ENCODE results near the gene DUSP6. TPM values are rescaled to one million over a fixed set of nuclear protein-coding genes. Genes with fewer than 3 reads are reported as not detected.

Gene DUSP6
- total and polyA plus RNA-seq, 2 of the 8 experiments (the other 6 are each of a cell fraction or from before 2014, with no cell fraction given): 99.3 to 179 TPM

GRCh38 chr12:89350630-89351488, 1.4 kb downstream of the DUSP6 start:
- Histone ChIP-seq H3K79me2 (ENCODE audit: control insufficient read depth in 1 of 2, insufficient read depth in 2 of 2, low read length in 2 of 2) (peaks cover 0 to 41% of the 10 kb centered on the region in 2 experiments; a peak in 3 of 4 replicates), H3K36me3 (ENCODE audit: control insufficient read depth in 2 of 4, insufficient read depth in 4 of 4, low read length in 3 of 4) (peaks cover 0 to 14% (median 3%) of the 10 kb centered on the region in 4 experiments; a peak in 3 of 8 replicates), H3K23me2 (ENCODE audit: low read depth, low read length) (peaks cover 31% of the 10 kb centered on the region), H2AFZ (ENCODE audit: low read length) (no peak overlapping the region), H3K9me3 (ENCODE audit: insufficient read depth in 2 of 2, low read depth in 1 of 2, low read length in 1 of 2) (no peaks in the 10 kb centered on the region), H3K14ac (ENCODE audit: insufficient read length) (no peak overlapping the region), H2AK5ac (ENCODE audit: low read depth, low read length) (peak overlapping the region; percentile 8; the same call in 1 of the 2 replicates), H2BK15ac (ENCODE audit: low read length) (no peak overlapping the region), H3K27ac (ENCODE audit: low read depth, low read length) (no peak overlapping the region), H3K4me3 (ENCODE audit: extremely low read depth in 1 of 4, insufficient read depth in 2 of 4, low read depth in 3 of 4, low read length in 4 of 4) (peak overlapping the region; percentile 36 to 85 (median 83)), H3K79me1 (ENCODE audit: low read depth, low read length) (no peaks in the 10 kb centered on the region; the same call in 1 of the 2 replicates), H4K5ac (ENCODE audit: insufficient read length, low read depth, low read length) (no peak overlapping the region), H3K23ac (ENCODE audit: insufficient read length) (no peak overlapping the region), H2BK120ac (replicated peaks; ENCODE audit: low read depth, low read length) (no peak overlapping the region), H3K56ac (replicated peaks; ENCODE audit: insufficient read length, low read depth, low read length) (peak overlapping the region; percentile 73), H3K4me1 (replicated peaks in 1 of 4; ENCODE audit: control insufficient read depth in 3 of 4, insufficient read depth in 4 of 4, low read length in 3 of 4) (peaks cover 15 to 28% (median 23%) of the 10 kb centered on the region in 4 experiments), H4K20me1 (replicated peaks in 1 of 2; ENCODE audit: control insufficient read depth in 1 of 2, insufficient read depth in 2 of 2, low read length in 2 of 2) (peaks cover 9 to 15% of the 10 kb centered on the region in 2 experiments), H3K4ac (replicated peaks; ENCODE audit: insufficient read length, low read depth, low read length) (no peak overlapping the region), H2BK20ac (ENCODE audit: low read length) (no peak overlapping the region), H2BK5ac (ENCODE audit: low read depth, low read length) (peak overlapping the region; percentile 93; the same call in 1 of the 2 replicates), H4K8ac (ENCODE audit: extremely low read depth, insufficient read depth, low read length) (no peak overlapping the region; the same call in none of the 2 replicates), H2BK12ac (ENCODE audit: low read depth, low read length) (peak overlapping the region; percentile 45), H3K18ac (ENCODE audit: extremely low read depth, low read length) (peak overlapping the region; percentile 88; the same call in 1 of the 2 replicates), H3K9ac (replicated peaks in 1 of 4; ENCODE audit: extremely low read depth in 1 of 4, low read depth in 3 of 4, low read length in 3 of 4) (peak overlapping the region; percentile 64 to 85 (median 72)), H3K27me3 (replicated peaks in 1 of 4; ENCODE audit: control insufficient read depth in 3 of 4, extremely low read depth in 1 of 4, insufficient read depth in 3 of 4, low read length in 3 of 4) (peaks cover 6 to 39% (median 23%) of the 10 kb centered on the region in 4 experiments), H3K4me2 (ENCODE audit: insufficient read depth in 1 of 2, low read depth in 2 of 2, low read length in 2 of 2) (peak overlapping the region; percentile 80 to 98), H4K91ac (replicated peaks; ENCODE audit: insufficient read length, low read length) (peak overlapping the region; percentile 0)
- FAIRE-seq (no peak), DNase-seq (ENCODE audit: low read depth in 1 of 2, low spot score in 2 of 2) (no peak)
- 2% methylated on average over 51 of the region's 51 CpGs; no CpG with 5 or more reads in 1 of the 2 experiments for whole genome bisulfite sequencing, 2 experiments (ENCODE audit: extremely low coverage in 1 of 2, insufficient coverage in 1 of 2, insufficient read length in 1 of 2, insufficient replicate concordance in 2 of 2, low coverage in 1 of 2, low lambda C conversion rate in 2 of 2, missing lambda C conversion rate in 1 of 2)
- POLR2A ChIA-PET (ENCODE audit: partially characterized antibody): interaction anchor here (0.5 to 4.8 kb wide), 23 partner anchors 8 to 334 kb away, joined by 3 to 41 read pairs (median 4); no protein-coding TSS in a partner anchor
- CTCF ChIA-PET (ENCODE audit: partially characterized antibody): interaction anchor here (0.7 to 3.1 kb wide), 5 partner anchors 22 to 359 kb away, joined by 3 to 28 read pairs (median 4); no protein-coding TSS in a partner anchor
- peak; percentile 59 for TF ChIP-seq TAF7 (optimal IDR thresholded peaks at IDR 0.05; ENCODE audit: borderline replicate concordance, low read depth, low read length)
- no peak for TF ChIP-seq BCL11A (IDR thresholded peaks at IDR 0.05; ENCODE audit: low read depth in 2 of 2, low read length in 2 of 2)
- no peak for TF ChIP-seq RFX5 (IDR thresholded peaks at IDR 0.05; ENCODE audit: borderline replicate concordance, low read depth, low read length)
- peak; percentile 71 for TF ChIP-seq SAP30 (IDR thresholded peaks at IDR 0.05; ENCODE audit: insufficient read depth, insufficient replicate concordance, low read length)
- no peak for TF ChIP-seq KDM5A (IDR thresholded peaks at IDR 0.05; ENCODE audit: low read length)
- no peak for TF ChIP-seq SP1 (IDR thresholded peaks at IDR 0.05; ENCODE audit: low read depth, low read length)
- no peak for TF ChIP-seq NANOG (IDR thresholded peaks at IDR 0.05; ENCODE audit: insufficient read depth, low read depth, low read length, poor library complexity, severe bottlenecking)
- TF ChIP-seq TBP (IDR thresholded peaks at IDR 0.05; ENCODE audit: low read depth, low read length): no peak
- TF ChIP-seq EZH2 (IDR thresholded peaks at IDR 0.05; ENCODE audit: low read depth, low read length, severe bottlenecking): no peak
- no peak for TF ChIP-seq JUN (IDR thresholded peaks at IDR 0.05; ENCODE audit: low read depth, low read length)
- no peak for TF ChIP-seq SP2 (IDR thresholded peaks at IDR 0.05; ENCODE audit: low read length)
